GM18861 (cell line): ENCODE results near the gene ADAMTSL3.
"Not testable (repeated sequence)": the region's sequence is repeated elsewhere in the genome, so short reads cannot be mapped to it uniquely, and the experiment has no call there.

ENCODE experiments used
- ATAC-seq: cut with Tn5 transposase; IDR thresholded peaks from one replicate; pipeline ENCODE4 v1.9.1; 2021; ENCODE audit not compliant: unreplicated experiment

ADAMTSL3 gene

GRCh38 chr15:83960192-83960829 lies 306.4 kb downstream of the ADAMTSL3 start:
- ATAC-seq = no peak

GRCh38 chr15:83961311-83961710 lies 307.4 kb downstream of the ADAMTSL3 start:
- ATAC-seq = no peak

GRCh38 chr15:83964967-83965366 lies 311.0 kb downstream of the ADAMTSL3 start:
- not testable (repeated sequence) for ATAC-seq

- no peak for ATAC-seq
Measured at GRCh38 chr15:83970295-83970890, 316.5 kb downstream of the ADAMTSL3 start.

- ATAC-seq = no peak
Measured at GRCh38 chr15:83971992-83972391, 318.1 kb downstream of the ADAMTSL3 start.

- peak; percentile 63 for ATAC-seq
Measured at GRCh38 chr15:83973816-83974215, 319.9 kb downstream of the ADAMTSL3 start.

GRCh38 chr15:83977992-83978391 lies 324.1 kb downstream of the ADAMTSL3 start:
- no peak for ATAC-seq

GRCh38 chr15:83978588-83978987 lies 324.7 kb downstream of the ADAMTSL3 start:
- ATAC-seq = no peak

GRCh38 chr15:83980637-83981036 lies 326.7 kb downstream of the ADAMTSL3 start:
- ATAC-seq = no peak

- no peak for ATAC-seq
Measured at GRCh38 chr15:83982748-83983147, 328.8 kb downstream of the ADAMTSL3 start.

GRCh38 chr15:83983634-83984458 lies 329.9 kb downstream of the ADAMTSL3 start:
- peak; percentile 83 for ATAC-seq

- ATAC-seq = no peak
Measured at GRCh38 chr15:83984601-83985000, 330.7 kb downstream of the ADAMTSL3 start.

- no peak for ATAC-seq
Measured at GRCh38 chr15:83991163-83991562, 337.2 kb downstream of the ADAMTSL3 start.

- peak; percentile 62 for ATAC-seq
Measured at GRCh38 chr15:83992324-83993031, 338.6 kb downstream of the ADAMTSL3 start.

GRCh38 chr15:83993591-83993990 lies 339.7 kb downstream of the ADAMTSL3 start:
- ATAC-seq = no peak

- no peak for ATAC-seq
Measured at GRCh38 chr15:83998486-83998885, 344.6 kb downstream of the ADAMTSL3 start.

- ATAC-seq = no peak
Measured at GRCh38 chr15:83999396-84000135, 345.6 kb downstream of the ADAMTSL3 start.

GRCh38 chr15:84001037-84001436 lies 347.1 kb downstream of the ADAMTSL3 start:
- ATAC-seq = no peak

- no peak for ATAC-seq
Measured at GRCh38 chr15:84001655-84002054, 347.7 kb downstream of the ADAMTSL3 start.

GRCh38 chr15:84003791-84004503 lies 350.0 kb downstream of the ADAMTSL3 start:
- ATAC-seq = no peak
